Liver (tissue), 3 donors: ENCODE measurements around the gene RIT1.

Experiments
- CTCF ChIP-seq: fragments of 150-350 bp; IDR thresholded peaks from 2 replicates; pipeline ENCODE4 v1.5.1; 2017; ENCODE audit warnings: improper control_type of control experiment, low read depth, low read length; ENCODE audit not compliant: missing input control
- GABPA ChIP-seq, 2 donors: IDR thresholded peaks in 1 of 2; conservative IDR thresholded peaks in 1 of 2; 2 replicates each; pipeline ENCODE4 v1.6.1; 2016; ENCODE audit warnings: antibody characterized with exemption in 2 of 2, mild to moderate bottlenecking in 1 of 2, moderate library complexity in 1 of 2
- HNF4A ChIP-seq, 2 donors: conservative IDR thresholded peaks; 2 replicates each; pipeline ENCODE4 v1.6.1; 2016; ENCODE audit warnings: antibody characterized with exemption in 2 of 2, mild to moderate bottlenecking in 2 of 2
- RAD21 ChIP-seq, 2 donors: IDR thresholded peaks; 2 replicates each; pipeline ENCODE4 v1.6.1; 2016; ENCODE audit warnings: antibody characterized with exemption in 2 of 2, mild to moderate bottlenecking in 2 of 2
- SP1 ChIP-seq: IDR thresholded peaks from 2 replicates; pipeline ENCODE4 v1.6.1; 2018; ENCODE audit warnings: antibody characterized with exemption, mild to moderate bottlenecking
- TAF1 ChIP-seq: conservative IDR thresholded peaks from 2 replicates; pipeline ENCODE4 v1.6.1; 2016; ENCODE audit warnings: antibody characterized with exemption, mild to moderate bottlenecking
- TF ChIP-seq, protein P1 (sequence below): IDR thresholded peaks from 2 replicates; pipeline ENCODE4 v1.6.1; 2016; ENCODE audit warnings: antibody characterized with exemption
- TF ChIP-seq, protein P2 (sequence below): IDR thresholded peaks from 2 replicates; pipeline ENCODE4 v1.6.1; 2016; ENCODE audit warnings: antibody characterized with exemption
- donor health status: healthy.
- donor health status: healthy.

GRCh38 chr1:155910621-155911121, 478 bp downstream of the RIT1 start:
- TF ChIP-seq RAD21 (IDR thresholded peaks at IDR 0.05) (no peak), CTCF (no peak), SP1 (no peak), HNF4A (conservative IDR thresholded peaks at IDR 0.05) (no peak), TAF1 (no peak), GABPA (IDR thresholded peaks at IDR 0.05 in 1 of 2, conservative IDR thresholded peaks at IDR 0.05 in 1 of 2) (no peak)
- TF ChIP-seq, protein P1, sequence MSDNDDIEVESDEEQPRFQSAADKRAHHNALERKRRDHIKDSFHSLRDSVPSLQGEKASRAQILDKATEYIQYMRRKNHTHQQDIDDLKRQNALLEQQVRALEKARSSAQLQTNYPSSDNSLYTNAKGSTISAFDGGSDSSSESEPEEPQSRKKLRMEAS: no peak
- TF ChIP-seq, protein P2, sequence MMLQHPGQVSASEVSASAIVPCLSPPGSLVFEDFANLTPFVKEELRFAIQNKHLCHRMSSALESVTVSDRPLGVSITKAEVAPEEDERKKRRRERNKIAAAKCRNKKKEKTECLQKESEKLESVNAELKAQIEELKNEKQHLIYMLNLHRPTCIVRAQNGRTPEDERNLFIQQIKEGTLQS: no peak
